Caco-2 (cell line): ENCODE results near the gene UBTD2. TPM values are rescaled to one million over a fixed set of nuclear protein-coding genes. Genes with fewer than 3 reads are reported as not detected.

ENCODE experiments used
- BruUV-seq: library from RNA; stranded (reverse); fragments of 400-500 nt; replicated peaks from 2 replicates; lab custom pipeline; 2021; lab: Mats Ljungman, UMichigan
- CTCF ChIA-PET: fragments of 300-600 bp; sonication (Branson Sonifier 250); formaldehyde crosslinking; loops from one replicate; lab custom pipeline; 2022; ENCODE audit warnings: antibody characterized with exemption; lab: Charles Lee
- POLR2A ChIA-PET: fragments of 300-600 bp; sonication (Branson Sonifier 250); formaldehyde crosslinking; loops from one replicate; lab custom pipeline; 2022; ENCODE audit warnings: antibody characterized with exemption; lab: Charles Lee
- DNase-seq, 2 experiments: peaks; one replicate each; pipeline versions ENCODE4 v3.0.0 to v3.0.0-alpha.2; 2020 to 2022
- H3K27me3 ChIP-seq: replicated peaks from 2 replicates; pipeline ENCODE4 v1.6.0; 2011; ENCODE audit warnings: low read length; ENCODE audit not compliant: control insufficient read depth, insufficient read depth
- H3K36me3 ChIP-seq: 2 replicates; pipeline ENCODE4 v1.5.1; 2011; ENCODE audit warnings: low read length; ENCODE audit not compliant: control insufficient read depth, insufficient read depth
- H3K4me1 ChIP-seq: fragments of 250-450 bp; sonication (Bioruptor Pico); 2 replicates; pipeline ENCODE4 v1.5.1; 2020; ENCODE audit warnings: mild to moderate bottlenecking
- H3K4me3 ChIP-seq: 2 replicates; pipeline ENCODE4 v1.5.1; 2011; ENCODE audit warnings: low read depth, mild to moderate bottlenecking, control low read depth, low read length
- H3K9me3 ChIP-seq: fragments of 250-450 bp; sonication (Bioruptor Pico); 2 replicates; pipeline ENCODE4 v1.5.1; 2020; ENCODE audit warnings: mild to moderate bottlenecking, moderate library complexity
- H3K27ac Mint-ChIP-seq: one replicate; pipeline ENCODE4 v1.8.0; 2022; ENCODE audit warnings: mixed read lengths; ENCODE audit not compliant: unreplicated experiment
- H3K27me3 Mint-ChIP-seq: one replicate; pipeline ENCODE4 v1.8.0; 2022; ENCODE audit warnings: mixed read lengths; ENCODE audit not compliant: insufficient read depth, unreplicated experiment
- H3K36me3 Mint-ChIP-seq: one replicate; pipeline ENCODE4 v1.8.0; 2022; ENCODE audit warnings: mild to moderate bottlenecking, mixed read lengths; ENCODE audit not compliant: insufficient read depth, unreplicated experiment
- H3K4me1 Mint-ChIP-seq: one replicate; pipeline ENCODE4 v1.8.0; 2022; ENCODE audit warnings: low read depth, mixed read lengths; ENCODE audit not compliant: unreplicated experiment
- H3K4me3 Mint-ChIP-seq: one replicate; pipeline ENCODE4 v1.8.0; 2022; ENCODE audit warnings: mild to moderate bottlenecking, moderate library complexity, mixed read lengths; ENCODE audit not compliant: unreplicated experiment
- H3K9me3 Mint-ChIP-seq: one replicate; pipeline ENCODE4 v1.8.0; 2022; ENCODE audit warnings: mixed read lengths; ENCODE audit not compliant: unreplicated experiment
- CTCF ChIP-seq, 2 experiments: fragments of 200-600 bp in 1 of 2; IDR thresholded peaks; 1 replicate in 1 of 2; 2 replicates in 1 of 2; pipeline versions ENCODE4 v1.5.1 to v1.8.0; 2011 to 2022; ENCODE audit warnings: antibody characterized with exemption in 1 of 2, control low read depth in 1 of 2, inconsistent platforms in 1 of 2, low read depth in 1 of 2, low read length in 1 of 2, mild to moderate bottlenecking in 1 of 2, moderate library complexity in 1 of 2; ENCODE audit not compliant: insufficient read depth in 1 of 2, severe bottlenecking in 1 of 2, unreplicated experiment in 1 of 2
- intact Hi-C: fragments of 100-400 bp; cut with micrococcal nuclease; formaldehyde crosslinking; loops from one replicate; pipeline ENCODE4 v1.10.0; 2022; ENCODE audit not compliant: unreplicated experiment
- total RNA-seq: library from RNA; stranded (reverse); gene quantifications from 2 replicates; pipeline ENCODE4 v1.2.3, GENCODE V29; 2022

UBTD2 gene
- total RNA-seq, 1 experiment from 2014 or later: 32.4 TPM

- Histone ChIP-seq H3K27me3 (no peaks in the 10 kb centered on the region), H3K9me3 (peaks cover 18% of the 10 kb centered on the region), H3K36me3 (no peaks in the 10 kb centered on the region), H3K4me1 (no peaks in the 10 kb centered on the region), H3K4me3 (no peak overlapping the region)
- Mint-ChIP-seq H3K4me3 (no peak overlapping the region), H3K27ac (no peak overlapping the region), H3K36me3 (no peaks in the 10 kb centered on the region), H3K27me3 (no peaks in the 10 kb centered on the region), H3K9me3 (no peaks in the 10 kb centered on the region), H3K4me1 (peaks cover 7% of the 10 kb centered on the region)
- ChIA-PET POLR2A (no interaction called here), CTCF (no interaction called here)
- TF ChIP-seq CTCF (IDR thresholded peaks at IDR 0.05; ENCODE audit: insufficient read depth in 1 of 2, low read depth in 1 of 2, low read length in 1 of 2, severe bottlenecking in 1 of 2, unreplicated experiment in 1 of 2): no peak
- DNase-seq: no peak
- BruUV-seq: no TSS peak
- intact Hi-C loops: no loop called here
Measured at GRCh38 chr5:172302047-172302710, 18.6 kb upstream of the UBTD2 start.

- no peak overlapping the region for H3K4me3 ChIP-seq
Measured at GRCh38 chr5:172299916-172300439, 16.4 kb upstream of the UBTD2 start.

GRCh38 chr5:172294831-172295230 is 11.3 kb upstream of the UBTD2 start:
- Histone ChIP-seq H3K36me3 (no peaks in the 10 kb centered on the region), H3K9me3 (no peaks in the 10 kb centered on the region), H3K4me3 (no peak overlapping the region), H3K27me3 (no peaks in the 10 kb centered on the region), H3K4me1 (no peaks in the 10 kb centered on the region)
- no peak for DNase-seq
- TF ChIP-seq CTCF (IDR thresholded peaks at IDR 0.05; ENCODE audit: insufficient read depth in 1 of 2, low read depth in 1 of 2, low read length in 1 of 2, severe bottlenecking in 1 of 2, unreplicated experiment in 1 of 2): no peak
- BruUV-seq: no TSS peak
- CTCF ChIA-PET: no interaction called here
- Mint-ChIP-seq H3K27ac (no peak overlapping the region), H3K27me3 (no peaks in the 10 kb centered on the region), H3K4me3 (no peak overlapping the region), H3K36me3 (no peaks in the 10 kb centered on the region), H3K9me3 (no peaks in the 10 kb centered on the region), H3K4me1 (no peaks in the 10 kb centered on the region)
- intact Hi-C loops: no loop called here
- POLR2A ChIA-PET: no interaction called here

More at GRCh38 chr5:172299916-172300439, 16.4 kb upstream of the UBTD2 start:
- intact Hi-C loops: loop anchor here (2.0 kb wide), 1 partner anchor 15 kb away; no protein-coding TSS in a partner anchor
- no TSS peak for BruUV-seq
- H3K27ac Mint-ChIP-seq: no peak overlapping the region
- Histone ChIP-seq H3K4me1 (no peaks in the 10 kb centered on the region), H3K27me3 (no peaks in the 10 kb centered on the region), H3K36me3 (no peaks in the 10 kb centered on the region), H3K9me3 (no peaks in the 10 kb centered on the region)
- H3K4me1 Mint-ChIP-seq: peaks cover 7% of the 10 kb centered on the region
- H3K36me3 Mint-ChIP-seq: no peaks in the 10 kb centered on the region
- H3K4me3 Mint-ChIP-seq: no peak overlapping the region
- no peaks in the 10 kb centered on the region for H3K27me3 Mint-ChIP-seq
- TF ChIP-seq CTCF (IDR thresholded peaks at IDR 0.05; ENCODE audit: insufficient read depth in 1 of 2, low read depth in 1 of 2, low read length in 1 of 2, severe bottlenecking in 1 of 2, unreplicated experiment in 1 of 2): no peak
- no peaks in the 10 kb centered on the region for H3K9me3 Mint-ChIP-seq
- ChIA-PET POLR2A (no interaction called here), CTCF (interaction anchor here (0.6 to 0.7 kb wide), 3 partner anchors 34 to 1635 kb away, joined by 3 to 4 read pairs (median 4); no protein-coding TSS in a partner anchor)
- no peak for DNase-seq
